ENCODE measurements around the gene MOCS2.

MOCS2 gene

DNA sequence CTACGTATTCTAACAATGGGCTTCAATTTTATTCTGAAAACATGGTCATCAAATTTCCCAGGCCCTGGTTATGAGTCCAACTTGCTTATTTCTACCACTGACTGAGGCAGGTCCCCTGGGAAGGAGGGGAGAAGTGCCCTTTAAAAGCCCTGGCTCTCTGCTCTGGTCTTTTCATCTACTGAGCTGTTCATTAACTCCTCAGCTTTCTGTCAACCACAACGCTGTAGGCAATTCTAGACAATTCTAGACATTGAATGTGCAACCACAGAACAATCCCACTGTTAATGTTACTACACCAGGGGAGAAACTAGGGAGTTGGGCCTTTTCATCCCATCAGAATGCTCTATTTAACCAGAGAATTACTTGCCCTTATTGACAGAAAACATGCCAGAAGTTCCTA is 10.0 kb downstream of the MOCS2 start:
- H3K4me3 ChIP-seq (ENCODE audit: low read depth, low read length): no peak overlapping the region
- no peak for DNase-seq (ENCODE audit: low read depth)

DNA sequence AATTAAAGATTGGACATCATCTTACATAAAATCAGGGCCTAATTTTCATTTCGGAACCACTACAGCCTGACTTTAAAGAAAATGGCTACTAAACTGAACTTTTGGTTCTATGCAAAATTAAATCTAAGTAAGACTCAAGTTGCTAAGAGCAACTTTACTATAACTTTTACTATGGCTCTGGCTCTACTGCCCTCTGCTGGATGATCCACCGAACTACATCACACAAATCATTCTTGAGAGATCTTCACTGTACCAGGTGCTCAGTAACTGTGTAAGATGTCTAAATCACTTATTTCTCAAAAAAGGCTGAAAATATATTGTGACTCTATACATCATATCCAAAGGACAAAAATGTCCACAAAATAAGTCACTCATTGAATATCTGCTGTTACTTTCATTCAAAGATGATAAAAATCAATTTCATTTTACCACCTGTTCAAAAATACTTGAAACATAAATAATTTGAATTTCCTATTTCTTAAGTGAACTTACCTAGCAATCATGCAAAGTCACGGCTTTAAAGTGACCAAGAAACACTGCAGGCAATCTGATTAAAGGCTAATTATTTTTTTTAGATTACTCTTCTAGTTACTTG is 13.5 kb downstream of the MOCS2 start:
- H3K4me3 ChIP-seq (ENCODE audit: low read depth, low read length): no peak overlapping the region
- no peak for DNase-seq (ENCODE audit: low read depth)

DNA sequence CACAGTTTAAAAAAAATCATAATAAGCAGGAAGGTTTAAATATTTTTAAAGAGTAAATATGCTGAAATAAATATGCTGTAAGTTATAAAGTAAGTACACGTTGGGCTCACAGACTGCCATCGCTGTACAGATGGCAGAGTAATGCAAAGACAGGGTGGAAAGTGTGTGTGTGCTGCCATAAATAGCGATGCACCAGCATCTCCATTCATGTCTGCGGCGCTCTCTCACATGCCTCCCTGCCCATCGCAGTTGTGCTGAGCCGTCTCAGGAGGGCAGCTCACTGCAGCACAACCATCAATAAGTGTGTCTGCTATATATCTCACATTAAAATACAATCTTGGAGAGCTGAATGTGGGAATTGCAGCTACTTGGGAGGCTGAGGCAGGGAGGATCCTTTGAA is 14.3 kb downstream of the MOCS2 start:
- no peak for DNase-seq (ENCODE audit: low read depth)
- H3K4me3 ChIP-seq (ENCODE audit: low read depth, low read length): no peak overlapping the region

DNA sequence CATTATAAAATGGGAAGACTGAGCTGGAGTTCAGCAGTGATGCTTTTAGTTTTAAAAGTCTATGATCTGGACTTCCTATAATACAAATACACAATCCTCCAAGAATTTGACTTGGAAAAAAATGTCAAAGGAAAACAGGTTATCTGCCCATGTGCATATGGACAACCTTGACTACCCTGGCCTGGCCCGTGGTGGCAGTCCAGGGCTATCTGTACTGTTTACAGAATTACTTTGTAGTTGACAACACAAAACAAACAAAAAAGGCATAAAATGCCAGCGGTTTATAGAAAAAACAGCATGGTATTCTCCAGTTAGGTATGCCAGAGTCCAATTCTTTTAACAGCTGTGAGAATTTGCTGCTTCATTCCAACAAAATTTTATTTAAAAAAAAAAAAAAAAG is 17.3 kb downstream of the MOCS2 start:
- DNase-seq (ENCODE audit: low read depth): no peak
- H3K4me3 ChIP-seq (ENCODE audit: low read depth, low read length): no peak overlapping the region

DNA sequence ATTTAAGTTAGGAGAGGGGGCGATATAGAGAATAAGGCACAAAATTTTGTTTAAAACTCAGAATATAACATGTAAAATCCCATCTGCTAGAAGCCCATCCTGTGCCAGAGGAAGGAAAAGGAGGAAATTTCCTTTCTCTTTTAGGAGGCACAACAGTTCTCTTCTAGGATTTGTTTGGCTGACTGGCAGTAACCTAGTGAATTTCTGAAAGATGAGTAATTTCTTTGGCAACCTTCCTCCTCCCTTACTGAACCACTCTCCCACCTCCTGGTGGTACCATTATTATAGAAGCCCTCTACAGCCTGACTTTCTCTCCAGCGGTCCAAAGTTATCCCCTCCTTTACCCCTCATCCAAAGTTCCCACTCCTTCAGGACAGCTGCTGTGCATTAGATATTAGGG is 18.3 kb downstream of the MOCS2 start:
- H3K4me3 ChIP-seq (ENCODE audit: low read depth, low read length): no peak overlapping the region
- DNase-seq (ENCODE audit: low read depth): no peak

DNA sequence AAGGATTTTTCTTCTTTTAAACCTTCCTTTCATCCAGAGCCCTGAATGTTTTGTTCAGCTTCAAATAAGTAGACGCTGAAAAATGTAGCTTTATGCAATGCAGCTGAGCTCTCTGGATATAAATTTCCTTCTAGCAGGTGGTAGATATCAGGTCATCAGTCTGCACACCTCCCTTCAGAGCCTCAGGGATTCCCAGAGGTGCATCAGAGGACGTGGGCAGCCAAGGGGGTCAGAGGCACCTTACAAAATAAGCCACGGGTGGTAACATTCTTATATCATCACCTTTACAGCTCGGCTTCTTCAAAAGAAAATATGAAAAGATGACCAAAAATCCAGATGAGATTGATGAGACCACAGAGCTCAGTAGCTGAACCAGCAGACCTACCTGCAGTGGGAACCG is 19.3 kb downstream of the MOCS2 start:
- DNase-seq (ENCODE audit: low read depth): no peak
- no peak overlapping the region for H3K4me3 ChIP-seq (ENCODE audit: low read depth, low read length)

DNA sequence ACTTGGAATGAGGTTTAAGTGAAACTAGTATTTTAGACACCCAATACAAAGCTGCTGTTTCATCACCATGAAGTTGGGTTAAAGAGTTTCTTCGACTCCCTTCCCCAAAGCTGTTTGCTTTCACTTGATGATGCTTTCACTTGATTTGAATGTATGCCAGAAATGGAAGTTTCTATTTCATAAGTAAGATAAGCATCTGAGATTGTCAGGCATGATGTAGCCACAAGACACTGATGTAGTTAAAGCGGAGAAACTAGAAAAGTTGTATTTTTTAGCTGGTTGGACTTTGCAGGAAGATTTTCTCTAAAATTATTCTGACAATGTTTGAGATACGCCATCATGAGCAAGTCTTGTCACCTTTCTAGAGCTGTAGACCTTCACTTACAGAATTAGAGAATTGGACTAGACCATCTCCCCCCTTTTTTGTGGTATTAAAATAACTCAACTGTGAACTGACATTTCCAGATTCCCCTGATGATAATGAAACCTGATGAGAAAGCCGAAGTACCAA is 20.0 kb downstream of the MOCS2 start:
- no peak overlapping the region for H3K4me3 ChIP-seq (ENCODE audit: low read depth, low read length)
- DNase-seq (ENCODE audit: low read depth): no peak

DNA sequence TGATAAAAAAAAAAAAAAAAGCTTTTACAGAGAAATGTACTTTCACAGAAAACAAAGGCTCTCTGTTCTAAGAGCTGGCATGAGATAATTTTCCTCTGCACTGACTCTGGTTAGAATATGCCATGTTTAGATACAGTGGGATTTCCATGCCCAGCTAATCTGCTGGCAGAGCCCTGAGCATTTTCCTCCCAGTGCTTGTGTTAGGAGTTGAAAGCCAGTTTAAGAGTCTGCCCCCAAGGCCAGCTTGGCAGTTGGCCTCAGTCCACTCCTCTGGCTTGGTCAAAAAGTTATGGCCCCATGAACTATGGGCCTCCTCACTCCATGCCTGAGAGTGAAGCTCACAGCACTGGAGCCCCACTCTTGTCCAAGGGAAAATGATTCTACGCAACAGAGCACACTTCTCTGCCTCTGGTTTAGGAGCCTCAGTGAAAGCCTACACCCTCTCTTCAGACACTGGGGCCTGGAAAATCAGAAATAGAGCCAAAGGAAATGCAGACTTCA is 21.9 kb downstream of the MOCS2 start:
- no peak overlapping the region for H3K4me3 ChIP-seq (ENCODE audit: low read depth, low read length)
- DNase-seq (ENCODE audit: low read depth): no peak

DNA sequence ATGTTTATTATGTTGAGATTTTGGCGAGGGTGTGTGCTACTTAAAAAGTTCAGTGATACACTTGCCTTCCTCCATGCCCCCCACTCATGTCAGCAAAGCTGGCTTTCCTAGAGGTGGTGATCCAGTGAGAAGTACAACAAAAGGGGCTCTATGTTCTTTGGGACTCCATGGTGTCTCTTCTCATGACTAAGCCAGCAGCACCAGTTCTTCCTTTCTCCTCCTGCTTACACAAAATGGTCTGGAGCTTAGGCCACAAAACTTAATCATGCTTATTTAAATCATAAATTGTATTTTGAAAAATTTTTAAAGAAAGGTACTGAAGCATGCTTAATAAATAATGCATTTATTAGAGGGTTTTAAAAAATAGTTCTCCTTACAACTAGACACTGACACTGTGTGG is 22.4 kb downstream of the MOCS2 start:
- no peak for DNase-seq (ENCODE audit: low read depth)
- H3K4me3 ChIP-seq (ENCODE audit: low read depth, low read length): no peak overlapping the region

DNA sequence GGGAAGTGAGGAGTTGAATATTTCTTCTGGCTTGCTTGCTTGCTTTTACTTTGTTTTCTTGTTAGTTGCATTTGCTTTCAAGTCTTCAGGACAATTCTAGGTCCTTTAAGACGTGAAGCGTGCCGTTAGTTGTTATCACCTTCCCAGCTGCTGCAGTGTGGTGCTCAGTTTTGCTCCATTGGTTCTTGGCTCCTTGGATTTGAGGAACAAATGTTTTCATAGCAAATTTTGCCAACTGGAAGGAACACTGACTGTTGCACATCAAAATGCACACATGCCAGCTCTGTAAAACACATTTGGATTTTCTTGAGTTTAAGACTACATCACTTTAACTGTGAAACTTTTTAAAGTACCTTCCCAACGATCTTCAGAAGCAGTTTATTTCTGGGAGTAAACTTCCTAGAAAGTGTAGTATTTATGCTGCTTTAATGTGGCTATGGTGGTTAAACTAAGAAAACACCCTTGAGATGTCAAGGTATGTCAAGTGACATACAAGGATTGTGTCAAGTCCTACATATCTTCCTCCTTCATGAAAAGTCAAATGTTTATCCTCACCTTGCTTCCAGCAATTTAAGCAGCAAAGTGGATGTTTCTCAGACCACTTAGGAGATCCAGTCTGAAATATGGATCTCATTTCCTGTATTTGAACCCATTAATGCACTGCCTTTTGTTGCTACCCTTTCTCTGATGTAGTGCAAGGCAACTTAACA is 24.9 kb downstream of the MOCS2 start:
- DNase-seq (ENCODE audit: low read depth): no peak
- no peak overlapping the region for H3K4me3 ChIP-seq (ENCODE audit: low read depth, low read length)

DNA sequence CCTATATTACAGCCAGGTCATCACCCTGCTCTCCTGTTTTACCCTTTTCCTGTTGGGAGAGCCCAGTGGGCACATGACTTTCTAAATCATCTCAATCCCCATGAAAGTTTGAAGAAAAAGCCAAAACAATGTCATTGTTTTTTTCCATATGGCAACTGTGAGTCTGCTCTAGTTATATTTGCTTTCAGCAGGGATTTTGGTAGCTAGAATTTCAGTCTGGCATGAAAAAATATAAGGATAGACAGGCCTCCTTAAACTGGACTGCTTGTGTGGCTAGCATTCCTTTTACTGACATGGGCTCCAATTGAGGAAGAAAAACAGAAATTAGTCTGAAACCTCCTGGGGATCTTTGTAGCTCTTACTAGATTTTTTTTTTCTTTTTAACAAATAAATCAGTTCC is 25.6 kb downstream of the MOCS2 start:
- no peak overlapping the region for H3K4me3 ChIP-seq (ENCODE audit: low read depth, low read length)
- DNase-seq (ENCODE audit: low read depth): no peak

DNA sequence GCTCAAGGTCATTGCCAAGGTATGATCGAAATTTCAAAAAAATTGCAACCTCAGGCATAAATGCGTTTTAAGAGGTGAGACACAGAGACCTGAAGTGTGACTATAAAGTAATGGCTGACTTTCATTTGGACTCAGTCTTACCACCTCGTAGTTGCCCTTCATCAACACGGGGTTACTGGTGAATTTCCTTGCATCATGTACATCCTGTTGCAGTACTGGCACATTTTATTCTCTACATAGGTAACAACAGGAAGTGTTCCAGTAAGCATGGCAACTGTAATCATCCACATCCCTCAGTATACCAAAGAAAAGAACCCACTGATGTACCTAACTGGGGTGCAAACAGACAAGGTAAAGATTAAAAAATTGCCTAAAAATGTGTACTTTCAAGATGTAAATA is 29.3 kb downstream of the MOCS2 start:
- DNase-seq (ENCODE audit: low read depth): no peak
- no peak overlapping the region for H3K4me3 ChIP-seq (ENCODE audit: low read depth, low read length)

DNA sequence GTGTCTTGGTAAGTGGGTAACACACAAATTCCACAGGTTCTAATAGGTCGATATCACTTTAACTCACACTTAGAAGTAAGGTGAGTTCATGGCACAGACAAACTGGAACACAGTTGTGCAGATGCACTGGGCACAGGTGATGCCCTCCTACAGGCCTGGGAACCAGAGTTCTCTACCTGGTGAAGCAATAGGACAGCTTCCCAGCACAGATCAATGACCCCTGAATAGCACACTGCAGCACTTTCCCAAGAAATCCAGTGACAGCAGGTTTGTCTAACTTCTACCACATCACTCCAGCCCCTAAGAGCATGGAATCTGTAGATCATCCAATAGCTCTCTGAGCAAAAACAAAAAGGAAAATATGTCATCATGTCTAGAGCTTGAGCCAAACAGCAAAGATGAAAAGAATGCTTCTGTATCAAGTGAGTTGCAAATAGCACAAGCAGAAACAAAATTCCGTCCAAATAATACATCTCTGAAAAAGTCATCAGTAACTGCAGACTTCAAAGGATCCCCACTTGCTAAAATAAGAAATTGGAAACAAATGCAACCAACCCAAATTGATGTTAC is 33.5 kb downstream of the MOCS2 start:
- no peak overlapping the region for H3K4me3 ChIP-seq (ENCODE audit: low read depth, low read length)
- DNase-seq (ENCODE audit: low read depth): no peak

DNA sequence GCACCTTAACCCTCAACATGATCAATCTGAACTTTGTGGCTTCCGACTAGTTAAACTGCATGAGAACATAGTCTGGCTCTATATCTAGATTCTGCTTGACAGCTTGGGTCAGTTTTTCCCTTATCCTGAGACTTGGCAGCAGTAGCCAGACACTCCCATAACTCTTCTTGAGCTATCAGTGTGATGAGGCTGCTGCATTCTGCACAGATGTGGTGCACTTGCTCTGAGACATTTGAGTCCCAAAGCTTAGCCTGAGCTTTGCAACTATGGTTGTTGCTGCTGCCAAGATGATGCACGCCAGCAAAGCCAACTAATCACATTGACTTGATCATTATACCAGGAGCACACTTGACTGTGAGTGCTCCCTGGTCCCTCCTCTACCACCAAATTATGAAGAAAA is 36.2 kb downstream of the MOCS2 start:
- DNase-seq (ENCODE audit: low read depth): no peak
- no peak overlapping the region for H3K4me3 ChIP-seq (ENCODE audit: low read depth, low read length)

DNA sequence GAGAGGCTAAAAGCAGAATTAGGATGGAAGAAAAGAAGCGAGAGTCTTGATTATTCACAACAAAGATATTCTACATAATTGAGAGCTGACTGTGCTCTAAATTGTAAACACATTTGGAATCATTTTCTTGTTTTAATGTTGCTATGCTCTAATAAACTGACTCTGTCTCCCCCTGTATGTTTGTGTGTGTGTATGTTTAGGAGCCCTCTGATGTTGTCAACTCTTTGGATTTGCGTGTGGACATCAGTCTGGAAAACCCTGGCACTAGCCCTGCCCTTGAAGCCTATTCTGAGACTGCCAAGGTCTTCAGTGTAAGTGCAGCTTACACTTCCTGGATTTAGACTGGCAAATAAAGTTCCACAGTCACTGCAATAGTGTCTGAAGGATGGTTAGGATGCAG is 37.8 kb downstream of the MOCS2 start:
- H3K4me3 ChIP-seq (ENCODE audit: low read depth, low read length): no peak overlapping the region
- no peak for DNase-seq (ENCODE audit: low read depth)

DNA sequence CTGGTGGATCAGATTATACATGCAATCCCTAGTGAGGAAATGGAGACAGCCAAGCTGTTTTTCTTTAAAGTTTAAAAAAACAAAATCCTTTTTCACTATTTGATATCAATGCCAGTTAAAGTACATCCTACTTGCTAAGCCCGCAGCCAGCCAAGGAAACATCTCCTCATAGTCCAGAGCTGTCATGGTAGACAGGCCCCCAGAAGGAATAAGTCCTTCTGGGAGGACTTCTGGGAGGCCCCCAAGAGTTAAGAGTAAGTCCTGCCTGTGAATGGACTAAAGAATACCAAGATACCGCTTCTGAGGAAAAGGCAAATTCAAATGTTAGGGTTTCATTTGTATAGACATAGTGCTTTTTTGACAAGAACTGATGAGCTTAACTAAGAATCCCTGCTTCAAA is 38.3 kb downstream of the MOCS2 start:
- DNase-seq (ENCODE audit: low read depth): no peak
- no peak overlapping the region for H3K4me3 ChIP-seq (ENCODE audit: low read depth, low read length)

DNA sequence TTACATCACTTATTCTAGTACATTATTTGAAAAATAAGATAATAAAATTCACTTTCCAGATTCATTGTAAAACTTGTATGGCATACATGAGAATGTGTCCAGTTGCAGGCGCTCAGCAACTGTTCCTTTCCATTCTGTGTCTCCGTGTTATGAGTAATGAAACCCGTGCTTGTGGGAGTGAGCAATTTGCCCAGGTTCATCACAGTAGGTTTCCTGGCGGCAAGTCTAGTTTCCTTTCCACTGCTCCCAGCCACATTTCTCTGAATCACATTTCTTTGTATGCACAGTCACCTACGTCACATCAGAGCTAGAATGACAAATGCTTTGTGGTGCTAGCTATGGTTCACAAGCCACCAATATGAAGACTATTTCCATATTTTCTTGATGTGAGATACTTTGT is 39.9 kb downstream of the MOCS2 start:
- no peak overlapping the region for H3K4me3 ChIP-seq (ENCODE audit: low read depth, low read length)
- DNase-seq (ENCODE audit: low read depth): peak; percentile 51

DNA sequence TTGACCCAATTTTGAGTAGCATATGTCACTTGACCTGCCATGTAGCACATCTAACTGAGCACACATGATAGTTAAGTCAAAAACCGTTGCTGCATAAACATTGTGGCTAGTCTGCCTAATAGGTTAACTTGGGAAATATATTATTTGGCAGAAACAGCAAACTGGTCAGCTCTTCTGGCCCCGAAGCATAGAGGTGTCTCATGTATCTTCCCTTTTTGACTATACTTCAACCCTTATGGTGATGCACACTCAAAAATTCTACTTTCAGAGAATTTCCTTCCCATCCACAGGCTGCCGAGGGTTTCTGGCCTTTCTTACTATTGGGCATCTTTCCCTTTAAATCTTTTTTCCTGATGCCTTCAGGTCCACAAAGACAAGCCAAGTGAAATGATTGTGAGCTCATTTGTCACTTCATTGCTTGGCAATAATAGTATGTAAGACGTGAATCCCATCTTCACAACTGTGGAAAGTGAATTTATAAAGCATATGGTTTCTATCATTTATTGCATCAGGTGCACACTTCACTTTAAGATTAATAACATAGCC is 41.2 kb downstream of the MOCS2 start:
- no peak overlapping the region for H3K4me3 ChIP-seq (ENCODE audit: low read depth, low read length)
- DNase-seq (ENCODE audit: low read depth): no peak

DNA sequence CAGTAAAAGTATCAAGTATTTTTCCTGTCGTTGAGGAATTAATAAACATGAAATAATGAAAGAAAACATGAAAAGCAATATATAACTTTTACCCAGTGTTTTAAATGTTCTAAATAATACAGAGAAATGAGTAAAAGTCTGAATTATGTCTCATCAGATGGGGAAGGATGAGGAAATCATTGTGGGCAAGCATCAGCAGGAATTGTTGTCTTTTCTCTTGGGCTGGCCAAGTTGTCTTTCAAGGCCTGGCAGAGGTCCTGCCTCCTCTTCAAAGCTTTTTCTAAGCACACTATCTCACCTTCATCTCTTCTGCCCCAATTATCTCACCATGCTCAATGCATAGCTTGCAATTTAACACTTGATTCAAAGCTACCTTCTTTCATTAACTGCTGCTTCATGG is 41.9 kb downstream of the MOCS2 start:
- H3K4me3 ChIP-seq (ENCODE audit: low read depth, low read length): no peak overlapping the region
- peak; percentile 31 for DNase-seq (ENCODE audit: low read depth)

DNA sequence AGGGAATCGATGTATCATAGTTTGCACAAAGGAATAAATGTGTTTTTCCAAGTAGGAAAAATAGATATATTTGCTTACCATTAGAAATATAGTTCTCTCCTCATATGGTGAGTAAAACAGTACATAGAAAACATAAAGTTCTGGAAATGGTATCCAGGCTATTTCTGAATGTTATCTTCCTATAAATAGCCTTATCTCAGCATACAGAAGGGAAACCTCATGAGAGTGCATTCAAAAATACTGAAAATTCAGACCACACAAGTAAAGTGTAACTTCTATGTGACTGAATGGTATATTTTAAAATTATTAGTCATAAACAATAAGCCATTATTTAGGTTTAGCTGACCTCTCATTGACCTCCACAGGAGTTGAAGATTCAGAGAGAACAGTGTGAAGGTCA is 43.5 kb downstream of the MOCS2 start:
- no peak for DNase-seq (ENCODE audit: low read depth)
- no peak overlapping the region for H3K4me3 ChIP-seq (ENCODE audit: low read depth, low read length)

DNA sequence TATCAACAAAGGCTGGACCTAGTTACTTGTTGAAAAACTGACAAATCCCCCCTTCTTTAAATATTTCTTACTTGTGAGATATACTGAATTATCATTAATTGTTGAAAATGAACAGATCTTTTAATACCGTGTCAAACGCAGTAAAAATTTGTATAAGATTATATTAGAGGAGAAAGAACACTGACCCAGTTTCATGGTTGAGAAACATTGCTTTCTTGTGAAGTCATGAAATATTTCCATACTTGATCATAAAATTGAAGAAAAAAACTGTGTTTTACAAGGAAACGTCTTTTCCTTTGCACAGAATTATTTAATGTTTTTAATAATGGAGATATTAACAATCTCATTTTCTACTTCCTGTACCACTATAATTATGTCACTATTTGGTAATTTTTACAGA is 45.8 kb downstream of the MOCS2 start:
- no peak overlapping the region for H3K4me3 ChIP-seq (ENCODE audit: low read depth, low read length)
- DNase-seq (ENCODE audit: low read depth): no peak
